GM04503 (cell line): ENCODE results near the gene CRTAC1.

ENCODE experiments used
- DNase-seq: peaks from one replicate; pipeline ENCODE4 v3.0.0-alpha.2; 2012; ENCODE audit warnings: low read depth

The CRTAC1 gene, protein sequence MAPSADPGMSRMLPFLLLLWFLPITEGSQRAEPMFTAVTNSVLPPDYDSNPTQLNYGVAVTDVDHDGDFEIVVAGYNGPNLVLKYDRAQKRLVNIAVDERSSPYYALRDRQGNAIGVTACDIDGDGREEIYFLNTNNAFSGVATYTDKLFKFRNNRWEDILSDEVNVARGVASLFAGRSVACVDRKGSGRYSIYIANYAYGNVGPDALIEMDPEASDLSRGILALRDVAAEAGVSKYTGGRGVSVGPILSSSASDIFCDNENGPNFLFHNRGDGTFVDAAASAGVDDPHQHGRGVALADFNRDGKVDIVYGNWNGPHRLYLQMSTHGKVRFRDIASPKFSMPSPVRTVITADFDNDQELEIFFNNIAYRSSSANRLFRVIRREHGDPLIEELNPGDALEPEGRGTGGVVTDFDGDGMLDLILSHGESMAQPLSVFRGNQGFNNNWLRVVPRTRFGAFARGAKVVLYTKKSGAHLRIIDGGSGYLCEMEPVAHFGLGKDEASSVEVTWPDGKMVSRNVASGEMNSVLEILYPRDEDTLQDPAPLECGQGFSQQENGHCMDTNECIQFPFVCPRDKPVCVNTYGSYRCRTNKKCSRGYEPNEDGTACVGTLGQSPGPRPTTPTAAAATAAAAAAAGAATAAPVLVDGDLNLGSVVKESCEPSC

DNA sequence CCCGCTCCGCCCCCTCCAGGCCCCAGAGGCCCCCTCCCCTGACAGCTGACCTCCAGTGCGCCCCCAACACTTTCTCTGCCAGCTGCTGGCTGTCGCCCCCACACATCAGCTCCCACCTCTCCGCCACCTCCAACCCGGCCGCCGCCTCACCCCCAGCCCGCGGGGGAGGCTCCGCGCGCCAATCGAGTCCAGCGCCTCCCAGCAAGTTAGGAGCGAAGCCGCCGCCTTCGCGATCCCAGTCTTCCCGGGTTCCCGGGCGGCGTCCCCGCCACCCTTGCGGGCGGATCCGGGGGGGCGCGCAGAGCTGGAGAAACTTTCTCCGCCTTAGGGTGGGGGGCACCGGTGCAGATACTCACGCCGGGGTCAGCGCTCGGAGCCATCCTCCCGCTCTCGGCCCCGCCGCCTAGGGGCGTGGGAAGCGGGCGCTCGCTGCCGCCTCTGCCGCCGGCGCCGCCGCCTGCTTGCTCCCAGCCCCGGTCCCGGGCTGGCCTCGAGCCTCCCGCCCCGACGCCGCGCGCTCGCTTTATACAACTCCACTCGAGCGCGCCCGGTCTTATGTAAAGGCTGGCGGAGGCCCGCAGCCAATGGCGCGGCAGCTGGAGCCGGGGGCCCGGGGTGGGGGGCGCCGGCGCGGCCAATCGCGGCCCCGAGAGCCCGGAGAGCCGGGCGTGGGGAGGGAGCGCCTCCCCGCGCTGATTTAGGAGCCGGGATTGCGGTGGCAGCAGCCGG is at the start of gene CRTAC1:
Gene CRTAC1, minus strand, starts transcription at position 529 of the 729 bp plus-strand sequence. Its CDS starts 149 bp downstream, at position 380.
- DNase-seq = no peak

- DNase-seq = no peak
These were observed 48.4 kb upstream of the CRTAC1 start for GRCh38 chr10:98078774-98079173.

- no peak for DNase-seq
These were observed 46.8 kb upstream of the CRTAC1 start for GRCh38 chr10:98077223-98077622.

DNA sequence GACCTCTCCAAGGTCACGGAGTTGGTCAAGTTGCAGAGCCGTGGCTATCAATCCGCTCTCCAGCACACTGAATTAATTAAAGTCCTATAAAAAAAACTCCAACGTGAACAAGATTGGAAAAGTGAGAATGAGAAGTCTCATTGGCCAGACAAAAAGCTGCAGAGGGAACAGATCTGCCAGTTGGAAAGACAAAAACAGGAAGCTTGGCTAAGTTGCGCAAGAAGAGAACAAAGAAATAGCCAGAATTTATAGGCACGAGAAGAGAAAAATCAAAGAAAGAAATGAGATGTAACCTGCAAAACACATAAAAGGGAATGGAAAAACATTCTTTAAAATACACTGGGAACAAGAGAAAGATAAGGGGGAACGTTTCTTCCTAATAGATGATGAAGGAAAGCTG is 45.7 kb upstream of the CRTAC1 start:
- no peak for DNase-seq

GRCh38 chr10:98074315-98074911 is 44.0 kb upstream of the CRTAC1 start:
- no peak for DNase-seq

- DNase-seq = no peak
These were observed 36.7 kb upstream of the CRTAC1 start for GRCh38 chr10:98067165-98067564.

DNA sequence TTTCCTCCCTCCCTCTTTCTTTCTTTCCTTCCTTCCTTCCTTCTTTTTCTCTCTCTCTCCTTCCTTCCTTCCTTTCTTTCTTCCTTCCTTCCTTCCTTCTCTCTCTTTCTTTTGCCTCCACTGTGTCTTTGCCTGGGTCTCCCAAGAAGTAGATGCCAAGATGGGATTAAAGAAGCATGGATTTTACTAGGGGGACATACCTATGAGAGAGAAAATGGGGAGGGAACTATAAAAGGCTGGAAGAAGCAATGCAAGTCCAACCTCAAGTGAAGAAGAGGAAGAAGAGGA is 33.3 kb upstream of the CRTAC1 start:
- no peak for DNase-seq

DNA sequence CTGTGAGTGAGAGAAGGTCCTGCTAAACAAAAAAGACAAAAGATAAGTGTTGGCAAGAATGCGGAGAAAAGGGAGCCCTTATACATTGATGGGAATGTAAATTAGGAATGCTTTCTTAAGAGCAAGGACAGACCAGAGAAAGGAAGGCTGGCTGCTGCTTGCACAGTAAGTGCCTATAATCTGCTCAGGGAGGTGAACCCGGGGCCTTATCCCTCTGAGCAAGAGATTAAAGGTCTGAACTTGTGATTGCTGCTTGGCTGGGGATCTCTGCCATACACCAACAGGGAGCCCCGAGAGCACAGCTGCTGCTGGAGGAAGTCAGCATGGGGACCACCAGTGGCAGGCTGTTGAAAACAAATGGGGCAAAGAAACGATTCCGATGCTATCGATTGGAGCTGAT is 32.0 kb upstream of the CRTAC1 start:
- DNase-seq = no peak

DNA sequence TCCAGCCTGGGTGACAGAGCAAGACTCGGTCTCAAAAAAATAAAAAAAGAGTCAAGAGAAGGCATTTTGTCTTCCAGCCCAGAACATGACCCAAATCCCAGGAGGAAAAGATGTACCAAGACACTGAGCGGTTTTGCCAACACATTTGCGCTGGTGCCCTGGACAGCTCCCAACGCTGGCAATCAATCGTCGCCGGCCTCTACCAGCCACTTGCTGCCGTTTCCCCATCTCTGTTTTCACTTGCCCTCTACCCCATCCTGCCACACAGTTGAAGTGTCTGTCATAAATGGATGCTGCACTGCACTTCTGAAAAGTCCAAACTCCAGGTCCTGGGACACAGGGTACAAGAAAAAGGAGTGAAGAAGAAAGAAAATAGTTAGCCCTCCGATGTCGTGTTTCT is 29.7 kb upstream of the CRTAC1 start:
- no peak for DNase-seq

- DNase-seq = no peak
These were observed 27.9 kb upstream of the CRTAC1 start for GRCh38 chr10:98058295-98058694.

- DNase-seq = no peak
These were observed 25.6 kb upstream of the CRTAC1 start for GRCh38 chr10:98055841-98056516.

- no peak for DNase-seq
These were observed 16.8 kb upstream of the CRTAC1 start for GRCh38 chr10:98047009-98047741.

GRCh38 chr10:98045785-98046389 is 15.5 kb upstream of the CRTAC1 start:
- DNase-seq = no peak

DNA sequence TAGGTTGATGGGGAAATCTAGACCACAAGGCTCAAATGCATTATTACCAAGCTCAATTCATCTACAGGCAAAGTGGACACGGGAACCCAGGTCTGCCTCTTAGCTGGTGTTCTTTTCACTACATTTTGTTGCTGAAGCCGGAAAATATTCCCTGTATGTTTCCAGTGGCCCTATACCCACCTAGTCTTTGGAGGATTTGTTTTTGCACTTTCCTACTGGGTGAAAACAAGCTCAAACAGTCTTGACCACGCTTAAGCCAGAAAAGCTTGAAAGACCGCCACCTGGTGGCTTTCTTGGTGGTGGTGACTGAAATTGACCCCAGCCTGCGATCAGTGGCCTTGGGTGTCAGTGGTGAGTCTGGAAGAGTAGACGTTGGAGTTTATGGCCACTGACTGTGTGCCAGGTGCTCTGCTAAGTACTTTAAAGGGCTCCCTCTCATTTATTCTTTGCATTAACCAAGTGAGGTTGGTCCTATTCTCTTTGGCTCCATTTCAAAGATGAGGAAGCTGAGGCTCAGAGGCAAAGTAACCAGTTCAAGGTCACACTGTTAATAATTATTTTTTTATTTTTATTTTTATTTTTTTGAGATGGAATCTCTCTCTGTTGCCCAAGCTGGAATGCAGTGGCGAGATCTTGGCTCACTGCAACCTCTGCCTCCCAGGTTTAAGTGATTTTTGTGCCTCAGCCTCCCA is 11.1 kb upstream of the CRTAC1 start:
- DNase-seq = peak; percentile 11

DNA sequence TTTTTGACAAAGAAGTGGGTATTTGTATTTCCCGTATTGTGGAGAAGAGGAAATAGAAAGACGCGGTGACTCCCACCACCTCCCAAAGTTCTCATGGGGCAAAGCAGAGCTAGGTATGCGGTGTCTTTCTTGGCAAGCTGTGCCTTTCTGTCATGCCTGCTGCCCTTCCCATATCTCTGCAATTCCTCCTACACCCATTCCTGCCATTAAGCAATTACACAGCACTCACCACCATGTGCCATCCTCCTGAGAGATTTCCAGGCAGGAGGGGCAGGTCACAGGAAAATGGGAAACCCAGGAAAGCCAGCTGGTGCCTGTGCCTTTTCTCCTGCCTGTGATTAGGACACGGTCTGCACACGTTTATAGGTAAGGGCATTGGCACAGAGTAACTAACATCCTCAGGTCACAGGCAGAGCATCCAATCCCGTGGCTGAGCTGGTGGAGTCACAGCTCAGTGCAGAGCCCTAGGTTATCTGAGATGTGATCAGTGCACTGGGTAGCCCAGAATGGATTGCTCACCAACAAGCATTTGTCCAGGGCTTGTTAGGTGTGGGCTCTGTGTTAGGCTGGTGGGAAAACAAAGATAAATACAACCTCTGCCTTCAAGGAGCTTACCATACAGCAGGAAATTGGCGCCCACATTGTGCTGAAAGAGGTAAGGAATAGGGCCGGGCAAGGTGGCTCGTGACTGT is 9.4 kb upstream of the CRTAC1 start:
- DNase-seq = no peak

DNA sequence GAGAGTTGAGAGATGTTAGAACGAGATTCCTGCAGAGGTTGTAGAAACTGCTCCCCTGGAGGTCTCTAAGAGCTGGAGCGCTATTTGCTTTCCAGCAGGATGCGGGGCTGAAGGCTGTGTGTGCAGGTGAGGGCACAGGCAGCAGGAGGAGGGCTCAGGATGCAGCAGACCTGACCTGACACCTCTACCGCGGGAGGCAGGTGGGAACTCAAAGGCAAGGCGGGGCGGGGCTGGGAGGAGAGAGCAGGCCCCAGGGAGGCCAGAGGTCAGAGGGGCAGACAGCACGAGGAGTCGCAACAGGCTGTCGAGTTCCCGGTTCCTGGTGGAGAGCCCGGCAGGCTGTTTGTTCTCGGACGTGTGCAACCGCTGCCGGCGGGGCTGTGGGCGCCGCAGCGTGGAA is 7.9 kb upstream of the CRTAC1 start:
- no peak for DNase-seq

DNA sequence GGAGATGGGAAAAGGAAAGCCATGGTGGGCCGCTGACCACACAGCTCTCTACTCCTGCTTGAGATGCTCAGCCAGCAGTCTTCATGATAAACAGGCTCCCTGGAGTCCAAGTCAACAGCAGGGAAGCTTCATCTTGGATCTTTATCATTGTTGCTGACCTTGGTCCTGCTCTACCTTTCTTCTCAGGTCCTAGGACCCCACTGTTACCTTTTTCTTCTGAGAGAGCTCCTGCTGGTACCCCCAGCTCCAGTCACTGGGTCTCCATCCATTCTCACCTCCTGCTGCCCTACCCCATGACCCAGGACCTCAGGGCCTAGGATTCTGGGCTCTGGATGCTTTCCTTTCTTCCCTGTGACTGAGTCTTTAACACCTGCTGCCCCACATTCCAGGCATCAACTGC is 5.2 kb upstream of the CRTAC1 start:
- DNase-seq = no peak

DNA sequence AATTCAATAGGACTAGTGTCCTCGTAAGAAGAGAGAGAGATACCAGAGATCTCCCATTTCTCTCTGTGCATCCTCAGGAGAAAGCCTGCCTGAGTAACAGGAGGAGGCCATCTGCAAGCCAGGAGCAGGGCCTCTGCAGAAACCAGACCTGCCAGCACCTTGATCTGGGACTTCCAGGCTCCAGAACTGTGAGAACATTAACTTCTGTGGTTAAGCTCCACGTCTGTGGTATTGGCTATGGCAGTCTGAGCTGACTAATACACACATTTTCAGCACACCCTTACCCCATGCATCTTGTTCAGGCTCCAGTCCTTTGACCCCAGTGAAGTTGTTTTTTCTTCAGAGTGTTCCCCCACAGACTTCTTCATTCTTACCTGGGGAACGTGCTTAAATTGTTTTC is 3.1 kb upstream of the CRTAC1 start:
- DNase-seq = no peak

- no peak for DNase-seq
These were observed 1.0 kb upstream of the CRTAC1 start for GRCh38 chr10:98031440-98031839.

- no peak for DNase-seq
These were observed 590 bp upstream of the CRTAC1 start for GRCh38 chr10:98030991-98031431.
